ENCODE data around the gene XPO6. TPM values are rescaled to one million over a fixed set of nuclear protein-coding genes. Genes with fewer than 3 reads are reported as not detected.

Gene XPO6
- total and polyA plus RNA-seq, 2 of the 13 experiments (the other 11 are each of a cell fraction or from before 2014, with no cell fraction given): 109 to 129 TPM

DNA sequence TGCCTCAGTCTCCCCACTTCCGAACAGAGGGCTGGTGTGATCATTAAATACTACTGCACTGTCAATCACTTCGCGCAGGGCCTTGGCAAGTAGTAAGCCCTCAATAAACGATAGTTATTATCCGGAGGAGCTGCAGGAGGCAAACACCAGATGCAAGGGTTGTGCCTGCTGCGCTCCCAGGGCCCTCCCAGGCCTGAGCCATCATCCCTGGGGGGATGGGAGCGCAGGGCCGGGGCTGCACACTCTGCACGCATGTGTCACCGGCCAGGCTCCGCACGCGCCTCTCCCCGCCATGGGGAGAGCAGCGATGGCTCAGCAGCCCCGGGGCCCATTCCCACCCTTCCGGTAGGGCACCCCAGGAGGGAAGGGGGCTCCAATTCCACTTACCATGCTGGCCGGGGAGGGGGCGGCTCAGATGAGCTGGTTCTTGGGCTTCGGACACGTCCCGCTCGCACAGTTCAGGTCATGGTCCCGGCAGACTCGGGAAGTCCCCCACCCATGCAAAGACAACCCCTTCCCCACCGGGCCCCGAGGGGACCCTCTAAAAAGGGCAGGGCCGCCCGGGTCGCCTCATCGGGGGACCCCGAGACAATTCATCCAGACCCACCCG is 681 bp downstream of the XPO6 start (continued):
- TF ChIP-seq JDP2 (CRISPR knock-in tag; IDR thresholded peaks at IDR 0.05; ENCODE audit: borderline replicate concordance): no peak
- TF ChIP-seq GATA4 (IDR thresholded peaks at IDR 0.05; ENCODE audit: borderline replicate concordance, low read depth): no peak
- TF ChIP-seq, protein P1, sequence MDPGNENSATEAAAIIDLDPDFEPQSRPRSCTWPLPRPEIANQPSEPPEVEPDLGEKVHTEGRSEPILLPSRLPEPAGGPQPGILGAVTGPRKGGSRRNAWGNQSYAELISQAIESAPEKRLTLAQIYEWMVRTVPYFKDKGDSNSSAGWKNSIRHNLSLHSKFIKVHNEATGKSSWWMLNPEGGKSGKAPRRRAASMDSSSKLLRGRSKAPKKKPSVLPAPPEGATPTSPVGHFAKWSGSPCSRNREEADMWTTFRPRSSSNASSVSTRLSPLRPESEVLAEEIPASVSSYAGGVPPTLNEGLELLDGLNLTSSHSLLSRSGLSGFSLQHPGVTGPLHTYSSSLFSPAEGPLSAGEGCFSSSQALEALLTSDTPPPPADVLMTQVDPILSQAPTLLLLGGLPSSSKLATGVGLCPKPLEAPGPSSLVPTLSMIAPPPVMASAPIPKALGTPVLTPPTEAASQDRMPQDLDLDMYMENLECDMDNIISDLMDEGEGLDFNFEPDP (CRISPR knock-in tag; conservative IDR thresholded peaks at IDR 0.05): 0 out of 2 replicates have a peak, but pooled peaks have one; percentile 87
- no peak for TF ChIP-seq USF2 (IDR thresholded peaks at IDR 0.05; ENCODE audit: low read depth, low read length)
- no peak; the same call in 1 of the 2 replicates for TF ChIP-seq USF2 (CRISPR knock-in tag; IDR thresholded peaks at IDR 0.05; ENCODE audit: borderline replicate concordance)
- TF ChIP-seq SMARCC2 (IDR thresholded peaks at IDR 0.05): no peak
- TF ChIP-seq GMEB1 (CRISPR knock-in tag; IDR thresholded peaks at IDR 0.05; ENCODE audit: borderline replicate concordance): peak; percentile 16; the same call in 1 of the 2 replicates
- no peak for TF ChIP-seq ZBTB14 (CRISPR knock-in tag; IDR thresholded peaks at IDR 0.05)
- TF ChIP-seq PHF5A (CRISPR knock-in tag; IDR thresholded peaks at IDR 0.05; ENCODE audit: low read depth, unreplicated experiment): no peak
- TF ChIP-seq ZBTB3 (CRISPR knock-in tag; IDR thresholded peaks at IDR 0.05; ENCODE audit: borderline replicate concordance, low read depth): no peak
- TF ChIP-seq MTF2 (CRISPR knock-in tag; IDR thresholded peaks at IDR 0.05; ENCODE audit: borderline replicate concordance): no peak
- TF ChIP-seq ZMYM2 (CRISPR knock-in tag; IDR thresholded peaks at IDR 0.05): no peak
- no peak for TF ChIP-seq AGO1 (IDR thresholded peaks at IDR 0.05; ENCODE audit: low read depth, low read length, poor library complexity, severe bottlenecking)
- TF ChIP-seq SP2 (CRISPR knock-in tag; IDR thresholded peaks at IDR 0.05): peak; percentile 17; the same call in 1 of the 2 replicates
- TF ChIP-seq, protein P2, sequence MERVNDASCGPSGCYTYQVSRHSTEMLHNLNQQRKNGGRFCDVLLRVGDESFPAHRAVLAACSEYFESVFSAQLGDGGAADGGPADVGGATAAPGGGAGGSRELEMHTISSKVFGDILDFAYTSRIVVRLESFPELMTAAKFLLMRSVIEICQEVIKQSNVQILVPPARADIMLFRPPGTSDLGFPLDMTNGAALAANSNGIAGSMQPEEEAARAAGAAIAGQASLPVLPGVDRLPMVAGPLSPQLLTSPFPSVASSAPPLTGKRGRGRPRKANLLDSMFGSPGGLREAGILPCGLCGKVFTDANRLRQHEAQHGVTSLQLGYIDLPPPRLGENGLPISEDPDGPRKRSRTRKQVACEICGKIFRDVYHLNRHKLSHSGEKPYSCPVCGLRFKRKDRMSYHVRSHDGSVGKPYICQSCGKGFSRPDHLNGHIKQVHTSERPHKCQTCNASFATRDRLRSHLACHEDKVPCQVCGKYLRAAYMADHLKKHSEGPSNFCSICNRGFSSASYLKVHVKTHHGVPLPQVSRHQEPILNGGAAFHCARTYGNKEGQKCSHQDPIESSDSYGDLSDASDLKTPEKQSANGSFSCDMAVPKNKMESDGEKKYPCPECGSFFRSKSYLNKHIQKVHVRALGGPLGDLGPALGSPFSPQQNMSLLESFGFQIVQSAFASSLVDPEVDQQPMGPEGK (CRISPR knock-in tag; IDR thresholded peaks at IDR 0.05): peak; percentile 89
- no peak for TF ChIP-seq NFATC3 (CRISPR knock-in tag; IDR thresholded peaks at IDR 0.05)
- TF ChIP-seq ZMYM4 (CRISPR knock-in tag; IDR thresholded peaks at IDR 0.05): 0 out of 2 replicates have a peak, but pooled peaks have one; percentile 28
- TF ChIP-seq SATB2 (CRISPR knock-in tag; IDR thresholded peaks at IDR 0.05): no peak
- no peak for TF ChIP-seq BRCA1 (CRISPR knock-in tag; IDR thresholded peaks at IDR 0.05)
